Mesendoderm (in vitro differentiated cells): ENCODE measurements around the gene TGFBR3L.
"Not testable (repeated sequence)": the region's sequence is repeated elsewhere in the genome, so short reads cannot be mapped to it uniquely, and the experiment has no call there.

Experiments
- DNase-seq: peaks from one replicate; pipeline ENCODE4 v3.0.0; 2013
- H2AK5ac ChIP-seq: 2 replicates; pipeline ENCODE4 v1.6.1; 2013; ENCODE audit warnings: low read length, inconsistent platforms
- H2BK120ac ChIP-seq: 2 replicates; pipeline ENCODE4 v1.6.1; 2013; ENCODE audit warnings: low read depth, mild to moderate bottlenecking, low read length, moderate library complexity, mixed read lengths
- H2BK15ac ChIP-seq: replicated peaks from 2 replicates; pipeline ENCODE4 v1.6.1; 2013; ENCODE audit warnings: low read depth, mild to moderate bottlenecking, moderate library complexity
- H2BK5ac ChIP-seq: 2 replicates; pipeline ENCODE4 v1.6.1; 2013; ENCODE audit warnings: low read length, inconsistent platforms
- H3K18ac ChIP-seq: 2 replicates; pipeline ENCODE4 v1.6.1; 2013; ENCODE audit warnings: mild to moderate bottlenecking, low read length, mixed read lengths
- H3K23ac ChIP-seq: one replicate; pipeline ENCODE4 v1.6.1; 2013; ENCODE audit warnings: low read length
- H3K27ac ChIP-seq: 2 replicates; pipeline ENCODE4 v1.5.1; 2013; ENCODE audit warnings: low read depth, mild to moderate bottlenecking, inconsistent platforms, low read length, moderate library complexity
- H3K27me3 ChIP-seq: 2 replicates; pipeline ENCODE4 v1.6.1; 2013; ENCODE audit warnings: low read length, control low read depth, mild to moderate bottlenecking, inconsistent platforms; ENCODE audit not compliant: insufficient read depth, poor library complexity
- H3K36me3 ChIP-seq: 2 replicates; pipeline ENCODE4 v1.6.1; 2013; ENCODE audit warnings: low read length, inconsistent platforms; ENCODE audit not compliant: control insufficient read depth, insufficient read depth
- H3K4ac ChIP-seq: one replicate; pipeline ENCODE4 v1.6.1; 2013; ENCODE audit warnings: low read depth, mild to moderate bottlenecking, low read length, moderate library complexity
- H3K4me1 ChIP-seq: 2 replicates; pipeline ENCODE4 v1.6.1; 2013; ENCODE audit warnings: low read depth, low read length, inconsistent platforms; ENCODE audit not compliant: control insufficient read depth
- H3K4me2 ChIP-seq: 2 replicates; pipeline ENCODE4 v1.6.1; 2013; ENCODE audit warnings: low read length
- H3K4me3 ChIP-seq: 2 replicates; pipeline ENCODE4 v1.5.1; 2013; ENCODE audit warnings: mild to moderate bottlenecking, low read length
- H3K56ac ChIP-seq: one replicate; pipeline ENCODE4 v1.6.1; 2013; ENCODE audit warnings: low read length
- H3K79me1 ChIP-seq: 2 replicates; pipeline ENCODE4 v1.6.1; 2013; ENCODE audit warnings: low read length, inconsistent platforms
- H3K79me2 ChIP-seq: 2 replicates; pipeline ENCODE4 v1.6.1; 2013; ENCODE audit warnings: mild to moderate bottlenecking, low read length; ENCODE audit not compliant: control insufficient read depth, insufficient read depth
- H3K9ac ChIP-seq: 2 replicates; pipeline ENCODE4 v1.6.1; 2013; ENCODE audit warnings: low read length, inconsistent platforms
- H4K5ac ChIP-seq: one replicate; pipeline ENCODE4 v1.6.1; 2013; ENCODE audit warnings: low read length
- H4K8ac ChIP-seq: one replicate; pipeline ENCODE4 v1.6.1; 2013; ENCODE audit warnings: low read depth, mild to moderate bottlenecking, control low read depth, low read length, moderate library complexity
- WGBS: extraction: QIAGEN DNeasy Blood & Tissue Kit; methylation state at CpG from one replicate; pipeline ENCODE4 v1.1.7; 2013; ENCODE audit warnings: low lambda C conversion rate, missing lambda C conversion rate; ENCODE audit not compliant: insufficient coverage; ENCODE audit errors: extremely low coverage; 5-methylcytosine and 5-hydroxymethylcytosine counted together

TGFBR3L gene

GRCh38 chr19:7955696-7956095 is 41.1 kb downstream of the TGFBR3L start:
- no peak overlapping the region for H3K23ac ChIP-seq

GRCh38 chr19:7959211-7959610 is 44.6 kb downstream of the TGFBR3L start:
- Histone ChIP-seq H3K18ac (no peak overlapping the region), H2BK15ac (no peak overlapping the region), H2BK120ac (no peak overlapping the region), H3K9ac (no peak overlapping the region), H3K27ac (no peak overlapping the region), H3K79me2 (no peaks in the 10 kb centered on the region), H3K79me1 (no peaks in the 10 kb centered on the region), H3K4me2 (no peak overlapping the region), H3K4me3 (no peak overlapping the region), H3K4me1 (no peaks in the 10 kb centered on the region), H3K4ac (no peak overlapping the region), H4K5ac (no peak overlapping the region), H3K36me3 (peaks cover 3% of the 10 kb centered on the region), H3K56ac (no peak overlapping the region), H2AK5ac (no peak overlapping the region), H2BK5ac (no peak overlapping the region), H3K23ac (no peak overlapping the region), H3K27me3 (no peaks in the 10 kb centered on the region), H4K8ac (no peak overlapping the region)
- WGBS: no CpG with 5 or more reads among the region's 6 CpGs
- no peak for DNase-seq

More at GRCh38 chr19:7955696-7956095, 41.1 kb downstream of the TGFBR3L start:
- Histone ChIP-seq H3K27me3 (no peaks in the 10 kb centered on the region), H3K27ac (no peak overlapping the region), H3K4me1 (no peaks in the 10 kb centered on the region), H3K4ac (no peak overlapping the region), H3K9ac (no peak overlapping the region), H3K18ac (no peak overlapping the region), H3K4me3 (no peak overlapping the region), H3K79me1 (no peaks in the 10 kb centered on the region), H2AK5ac (no peak overlapping the region), H2BK5ac (no peak overlapping the region), H4K5ac (no peak overlapping the region), H3K36me3 (no peaks in the 10 kb centered on the region), H4K8ac (no peak overlapping the region), H2BK120ac (no peak overlapping the region), H3K79me2 (no peaks in the 10 kb centered on the region), H2BK15ac (no peak overlapping the region), H3K56ac (no peak overlapping the region), H3K4me2 (no peak overlapping the region)
- no peak for DNase-seq
- no CpG with 5 or more reads among the region's 11 CpGs for WGBS

- H3K23ac ChIP-seq, H4K5ac ChIP-seq, H2BK15ac ChIP-seq, H4K8ac ChIP-seq, H2BK120ac ChIP-seq, H3K27me3 ChIP-seq, DNase-seq, H3K4me2 ChIP-seq, H3K27ac ChIP-seq, H2AK5ac ChIP-seq, H2BK5ac ChIP-seq, H3K79me2 ChIP-seq, H3K56ac ChIP-seq, H3K79me1 ChIP-seq, H3K9ac ChIP-seq, H3K4ac ChIP-seq, H3K4me1 ChIP-seq, H3K18ac ChIP-seq, H3K36me3 ChIP-seq, H3K4me3 ChIP-seq: not testable (repeated sequence)
- no CpG with 5 or more reads among the region's 4 CpGs for WGBS
Measured at GRCh38 chr19:7961082-7961481, 46.5 kb downstream of the TGFBR3L start.

- no CpG with 5 or more reads among the region's 13 CpGs for WGBS
- no peak overlapping the region for H3K27ac ChIP-seq
- peaks cover 10% of the 10 kb centered on the region for H3K36me3 ChIP-seq
Measured at GRCh38 chr19:7961920-7962626, 47.4 kb downstream of the TGFBR3L start.

GRCh38 chr19:7962644-7963268 is 48.1 kb downstream of the TGFBR3L start:
- no CpG with 5 or more reads among the region's 22 CpGs for WGBS
- peaks cover 12% of the 10 kb centered on the region for H3K36me3 ChIP-seq

More at GRCh38 chr19:7961920-7962626, 47.4 kb downstream of the TGFBR3L start:
- Histone ChIP-seq H2AK5ac (no peak overlapping the region), H2BK15ac (no peak overlapping the region), H2BK5ac (no peak overlapping the region), H3K4ac (no peak overlapping the region), H3K23ac (no peak overlapping the region), H4K8ac (no peak overlapping the region), H3K4me2 (no peak overlapping the region), H3K18ac (no peak overlapping the region), H3K4me1 (no peaks in the 10 kb centered on the region), H3K56ac (no peak overlapping the region), H2BK120ac (no peak overlapping the region), H3K4me3 (no peak overlapping the region), H4K5ac (no peak overlapping the region), H3K9ac (no peak overlapping the region), H3K79me2 (no peaks in the 10 kb centered on the region), H3K27me3 (no peaks in the 10 kb centered on the region), H3K79me1 (no peaks in the 10 kb centered on the region)
- no peak for DNase-seq

More at GRCh38 chr19:7962644-7963268, 48.1 kb downstream of the TGFBR3L start:
- Histone ChIP-seq H3K27ac (no peak overlapping the region), H4K8ac (no peak overlapping the region), H3K79me1 (no peaks in the 10 kb centered on the region), H2BK120ac (no peak overlapping the region), H3K9ac (no peak overlapping the region), H3K23ac (no peak overlapping the region), H3K27me3 (no peaks in the 10 kb centered on the region), H2AK5ac (no peak overlapping the region), H3K4me2 (no peak overlapping the region), H3K56ac (no peak overlapping the region), H3K18ac (no peak overlapping the region), H3K79me2 (no peaks in the 10 kb centered on the region), H4K5ac (no peak overlapping the region), H3K4me1 (no peaks in the 10 kb centered on the region), H2BK15ac (no peak overlapping the region), H3K4me3 (no peak overlapping the region), H3K4ac (no peak overlapping the region), H2BK5ac (no peak overlapping the region)
- DNase-seq: no peak
